ENCODE measurements around the gene PRR12. TPM values are rescaled to one million over a fixed set of nuclear protein-coding genes. Genes with fewer than 3 reads are reported as not detected.
A peak's percentile ranks its signal among the peaks of the same experiment; 100 is the strongest.

Gene PRR12
- total RNA-seq, 2 experiments from 2014 or later = 41.7 to 42.2 TPM

- Mint-ChIP-seq H3K27me3 (no peaks in the 10 kb centered on the region), H3K9me3 (no peaks in the 10 kb centered on the region), H3K27ac (peak overlapping the region; percentile 97), H3K4me3 (peak overlapping the region; percentile 95), H3K36me3 (ENCODE audit: low read depth) (peaks cover 5% of the 10 kb centered on the region), H3K4me1 (ENCODE audit: low read depth) (peaks cover 63% of the 10 kb centered on the region)
- ATAC-seq (ENCODE audit: poor library complexity) (no peak), DNase-seq (peak in 1 of 14 experiments; percentile 33)
- ChIA-PET POLR2A (interaction anchor here (0.5 to 5.5 kb wide), 30 partner anchors 8 to 1314 kb away, joined by 3 to 125 read pairs (median 4); partner anchors contain the start of genes AKT1S1, ALDH16A1, BCL2L12 and EMP3), CTCF (interaction anchor here (0.8 to 1.8 kb wide), 6 partner anchors 21 to 105 kb away, joined by 3 to 6 read pairs (median 3); no protein-coding TSS in a partner anchor)
- peaks cover 57% of the 10 kb centered on the region for H3K4me1 ChIP-seq (ENCODE audit: insufficient read depth, low read length)
- H3K4me3 ChIP-seq (ENCODE audit: low read length) = peak overlapping the region; percentile 61
- no peak for TF ChIP-seq CTCF (IDR thresholded peaks at IDR 0.05)
- no peaks in the 10 kb centered on the region for H3K27me3 ChIP-seq (ENCODE audit: control insufficient read depth in 1 of 2, insufficient read depth in 2 of 2, low read length in 2 of 2)
- intact Hi-C loops (cut with DNase I, micrococcal nuclease) = loop anchor here (1.0 to 5.0 kb wide), 7 partner anchors 17 to 388 kb away; partner anchors contain the start of genes AKT1S1 (in 1 of the 2), TBC1D17 (in 1 of the 2), VRK3 (in 1 of the 2) and ZNF473 (in 1 of the 2)
- H3K9me3 ChIP-seq (ENCODE audit: control insufficient read depth in 1 of 2, insufficient read depth in 1 of 2, low read length in 2 of 2) = no peaks in the 10 kb centered on the region
- H3K36me3 ChIP-seq (ENCODE audit: insufficient read depth, low read length) = peaks cover under 1% of the 10 kb centered on the region
- H3K27ac ChIP-seq (ENCODE audit: low read depth in 1 of 2, low read length in 2 of 2) = peak overlapping the region; percentile 22 to 35
Measured at GRCh38 chr19:49639401-49640112, 48.6 kb downstream of the PRR12 start.

GRCh38 chr19:49640113-49640898 is 49.3 kb downstream of the PRR12 start, which contains the start of gene RRAS:
TSS of gene RRAS (minus strand) at chr19:49640143. CDS start at chr19:49640098, 45 bp downstream.
- peak within 1 kb of the TSS; percentile 78 for H3K4me3 ChIP-seq (ENCODE audit: low read length)
- ChIA-PET POLR2A (interaction anchor here (0.5 to 5.5 kb wide), 34 partner anchors 9 to 1315 kb away, joined by 3 to 125 read pairs (median 4); partner anchors contain the start of genes AKT1S1, ALDH16A1, BCL2L12 and EMP3), CTCF (interaction anchor here (0.8 to 1.8 kb wide), 7 partner anchors 26 to 106 kb away, joined by 3 to 6 read pairs (median 3); partner anchors contain the start of genes BCL2L12 and IRF3)
- intact Hi-C loops (cut with DNase I, micrococcal nuclease) = loop anchor here (1.0 to 5.0 kb wide), 5 partner anchors 24 to 387 kb away; partner anchors contain the start of genes AKT1S1 (in 1 of the 2), TBC1D17 (in 1 of the 2), VRK3 (in 1 of the 2) and ZNF473 (in 1 of the 2)
- H3K9me3 ChIP-seq (ENCODE audit: control insufficient read depth in 1 of 2, insufficient read depth in 1 of 2, low read length in 2 of 2) = no peaks in the 10 kb centered on the region
- no peaks in the 10 kb centered on the region for H3K27me3 ChIP-seq (ENCODE audit: control insufficient read depth in 1 of 2, insufficient read depth in 2 of 2, low read length in 2 of 2)
- peak within 1 kb of the TSS; percentile 95 for H3K4me3 Mint-ChIP-seq
- H3K27ac ChIP-seq (ENCODE audit: low read depth in 1 of 2, low read length in 2 of 2) = peak within 1 kb of the TSS; percentile 91 to 96
- peaks cover 8% of the 10 kb centered on the region for H3K36me3 ChIP-seq (ENCODE audit: insufficient read depth, low read length)
- peaks cover 65% of the 10 kb centered on the region for H3K4me1 Mint-ChIP-seq (ENCODE audit: low read depth)
- H3K36me3 Mint-ChIP-seq (ENCODE audit: low read depth) = peaks cover 6% of the 10 kb centered on the region
- H3K27me3 Mint-ChIP-seq = no peaks in the 10 kb centered on the region
- ATAC-seq (ENCODE audit: poor library complexity) (peak; percentile 66), DNase-seq (peak; percentile 97 to 100 (median 99))
- no peaks in the 10 kb centered on the region for H3K9me3 Mint-ChIP-seq
- peak within 1 kb of the TSS; percentile 97 for H3K27ac Mint-ChIP-seq
- no peak for TF ChIP-seq CTCF (IDR thresholded peaks at IDR 0.05)
- peaks cover 64% of the 10 kb centered on the region for H3K4me1 ChIP-seq (ENCODE audit: insufficient read depth, low read length)
